Left renal pelvis (tissue), 4 donors: ENCODE results near the gene BCCIP. TPM values are rescaled to one million over a fixed set of nuclear protein-coding genes. Genes with fewer than 3 reads are reported as not detected.

Experiments
- DNase-seq, 4 donors: peaks; one replicate each; pipeline ENCODE4 v3.0.0-alpha.2; 2013; ENCODE audit warnings: low read depth in 4 of 4, low spot score in 3 of 4
- polyA plus RNA-seq, 4 donors: library from polyadenylated mRNA; unstranded; fragments of 120-200 nt; gene quantifications; one replicate each; pipeline ENCODE4 v1.2.1, GENCODE V29; 2013; ENCODE audit not compliant: insufficient read length in 4 of 4

BCCIP gene
- polyA plus RNA-seq, 4 donors = 67.5 to 113 (median 90.5) TPM

DNA sequence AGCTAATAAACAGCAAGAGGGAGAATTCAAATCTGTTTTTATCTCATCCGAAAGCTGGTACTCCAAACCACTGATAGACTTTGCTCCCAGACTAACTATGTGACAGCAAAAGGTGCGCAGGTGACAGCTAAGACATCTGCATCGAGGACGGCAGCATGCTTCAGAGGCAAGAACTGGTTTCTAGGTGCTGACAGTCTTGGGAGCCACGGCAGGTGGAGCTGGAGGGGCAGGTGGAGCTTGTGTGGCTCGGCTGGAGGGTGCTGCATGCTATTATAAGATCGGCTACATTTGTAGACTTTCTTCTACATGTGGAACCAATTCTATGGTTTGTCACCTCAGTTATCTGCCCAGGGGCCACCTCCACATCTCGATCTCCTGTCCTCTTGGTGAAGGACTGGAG is 25.9 kb upstream of the BCCIP start:
- no peak for DNase-seq

DNA sequence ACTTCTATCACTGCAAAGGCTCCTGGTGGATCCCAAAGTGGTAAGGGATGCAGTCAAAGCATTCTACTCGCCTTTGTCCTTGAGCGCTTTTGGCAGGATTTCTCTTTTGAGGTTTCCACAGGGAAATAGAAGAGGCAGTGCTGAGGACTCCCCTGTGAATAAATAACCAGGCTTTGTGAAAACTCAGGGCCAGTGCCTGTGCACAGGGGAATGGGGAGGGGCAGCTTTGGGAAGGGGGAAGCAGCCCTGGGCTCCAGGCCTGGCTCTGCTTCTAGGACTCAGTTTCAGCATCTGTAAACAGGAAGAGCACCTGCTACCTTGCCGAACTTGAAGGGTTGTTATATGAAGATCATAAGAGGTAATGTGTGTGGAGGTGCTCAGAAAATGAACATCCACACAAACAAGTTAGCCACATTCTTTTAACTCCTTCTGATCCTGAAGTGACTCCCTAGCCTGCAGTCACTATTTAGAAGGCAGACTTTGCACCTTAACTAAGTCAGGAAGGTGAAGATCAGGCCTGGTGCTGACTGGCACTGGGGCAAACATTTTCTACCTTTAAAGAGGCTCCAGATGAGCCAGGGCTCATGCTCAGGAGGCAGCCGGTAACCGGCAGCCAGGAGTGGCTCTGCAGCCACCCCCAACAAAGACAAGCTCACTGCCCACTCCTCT is 25.2 kb upstream of the BCCIP start:
- no peak for DNase-seq

DNA sequence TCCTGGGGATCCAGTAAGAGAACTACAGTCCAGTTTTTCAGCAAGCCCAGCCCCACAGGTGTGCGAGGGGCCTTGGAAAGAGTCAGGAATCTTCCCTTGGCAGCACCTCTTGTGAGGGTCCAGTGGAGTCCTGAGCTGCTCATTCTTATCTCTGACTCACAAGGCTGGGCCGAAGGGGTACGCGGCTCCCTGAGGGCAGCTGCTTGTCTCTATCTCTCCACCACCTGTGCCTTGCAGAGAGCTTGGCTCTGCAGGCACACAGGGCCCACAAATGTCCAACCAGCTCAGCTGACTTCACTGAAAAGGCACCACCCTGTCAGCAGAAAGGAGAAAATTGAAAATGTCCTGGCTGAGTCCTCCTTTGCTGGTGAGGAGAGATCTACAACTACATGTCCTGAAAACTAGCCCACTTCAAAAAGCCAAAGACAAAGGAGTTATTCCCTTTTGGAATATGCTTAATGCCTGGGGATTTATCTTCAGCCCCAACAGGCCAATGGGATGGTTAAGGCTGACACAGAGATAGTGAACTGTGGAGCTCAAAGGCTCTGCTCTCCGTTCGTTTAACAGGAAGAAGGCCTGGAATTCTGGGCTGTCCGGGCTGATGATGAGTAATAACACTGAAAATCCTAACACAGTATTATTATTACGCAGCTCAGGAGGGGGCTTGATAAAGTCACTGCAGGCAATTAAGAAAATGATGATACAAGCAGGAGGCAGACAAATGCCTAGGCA is 23.7 kb upstream of the BCCIP start:
- no peak for DNase-seq

DNA sequence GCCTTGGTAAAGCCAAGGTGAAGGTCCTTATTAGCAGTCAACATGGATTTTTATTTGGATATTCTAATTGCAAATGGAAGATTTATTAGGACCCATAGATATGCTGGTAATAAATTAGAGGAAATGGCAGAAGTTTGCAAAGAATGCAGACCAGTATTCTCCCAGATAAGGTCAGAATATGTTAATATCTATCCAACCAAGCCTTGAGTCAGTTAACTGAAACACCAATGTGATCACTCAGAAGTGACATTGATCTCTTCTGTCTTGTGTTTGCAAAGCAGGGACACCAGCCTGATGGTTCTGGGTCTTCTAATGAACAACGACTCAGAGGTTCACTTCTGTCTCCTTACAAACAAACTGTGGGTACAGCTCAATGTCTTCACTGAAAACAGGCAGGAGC is 21.8 kb upstream of the BCCIP start:
- no peak for DNase-seq

DNA sequence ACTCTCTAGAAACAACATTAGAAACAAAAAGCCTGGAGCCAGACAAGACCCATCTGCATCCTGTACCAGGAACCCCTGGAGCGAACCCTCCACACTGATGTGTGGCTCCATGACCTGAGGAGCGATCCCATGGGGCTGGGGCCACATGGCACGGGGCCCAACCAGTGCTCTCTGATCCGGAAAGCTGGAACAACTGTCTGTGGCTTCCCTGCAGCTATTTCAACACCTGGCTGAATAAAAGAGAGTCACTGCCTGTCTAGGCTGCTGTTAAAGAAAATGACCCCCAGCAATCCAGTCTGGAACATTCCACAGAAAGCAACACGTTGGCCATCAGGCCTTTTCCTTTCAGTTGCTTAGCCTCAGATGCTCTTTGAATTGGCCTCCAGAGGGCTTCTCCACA is 21.2 kb upstream of the BCCIP start:
- DNase-seq = no peak

DNA sequence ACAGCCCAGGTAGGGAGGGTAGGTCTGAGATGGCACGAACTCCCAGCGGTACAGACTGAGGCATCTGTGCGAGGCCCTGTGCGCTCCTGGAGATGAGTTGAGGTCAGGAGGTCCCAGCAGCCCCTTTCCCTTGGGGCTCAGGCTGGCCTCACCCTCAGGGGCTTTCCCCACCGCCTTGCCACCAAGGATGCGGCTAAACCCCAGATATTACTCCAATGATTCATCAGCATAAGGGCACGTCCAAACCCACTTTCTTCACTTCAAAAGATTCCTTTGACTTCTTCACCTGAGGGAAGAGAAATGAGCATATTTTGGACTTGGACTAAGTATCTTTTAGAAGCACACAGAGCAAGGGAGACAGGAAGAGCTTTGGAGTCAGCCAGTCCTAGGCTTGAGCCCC is 20.6 kb upstream of the BCCIP start:
- DNase-seq = no peak

DNA sequence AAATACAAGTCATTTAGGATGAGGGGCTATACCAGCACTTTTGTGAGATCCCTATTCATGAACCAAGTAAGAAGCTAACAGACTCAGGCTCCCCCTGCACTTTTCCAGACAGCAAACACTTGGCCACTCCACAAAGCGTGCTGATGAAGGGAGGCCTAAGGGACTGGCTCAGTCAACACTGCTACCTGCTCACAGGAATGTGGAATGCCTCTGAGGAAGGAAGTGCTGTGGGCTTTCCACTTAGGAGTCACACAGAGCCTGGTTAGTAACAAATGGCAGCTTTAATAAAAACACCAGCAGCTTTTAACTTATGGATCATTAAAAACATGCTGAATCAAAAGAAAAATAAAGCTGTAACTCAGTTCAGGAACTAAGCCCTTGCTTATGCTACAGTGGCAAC is 15.3 kb upstream of the BCCIP start:
- no peak for DNase-seq

DNA sequence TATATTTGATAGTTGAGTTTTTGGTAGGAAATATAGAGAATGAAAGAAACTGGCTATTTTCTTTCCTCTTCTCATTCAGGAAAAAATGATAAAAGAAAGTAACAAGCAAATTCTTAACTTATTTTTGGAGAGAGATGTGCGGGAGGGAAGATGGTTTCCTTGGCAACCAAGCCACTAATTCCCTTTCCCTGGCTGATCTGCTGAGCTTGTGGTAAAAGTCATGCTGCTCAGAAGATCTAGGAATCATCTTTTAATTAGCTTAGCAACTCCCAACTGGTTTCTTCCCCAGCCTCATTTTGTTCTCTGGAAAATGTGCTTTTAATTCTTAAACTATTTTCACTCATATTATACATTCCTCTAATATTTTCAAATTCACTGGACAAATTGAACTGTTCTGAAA is 12.1 kb upstream of the BCCIP start:
- DNase-seq = no peak

DNA sequence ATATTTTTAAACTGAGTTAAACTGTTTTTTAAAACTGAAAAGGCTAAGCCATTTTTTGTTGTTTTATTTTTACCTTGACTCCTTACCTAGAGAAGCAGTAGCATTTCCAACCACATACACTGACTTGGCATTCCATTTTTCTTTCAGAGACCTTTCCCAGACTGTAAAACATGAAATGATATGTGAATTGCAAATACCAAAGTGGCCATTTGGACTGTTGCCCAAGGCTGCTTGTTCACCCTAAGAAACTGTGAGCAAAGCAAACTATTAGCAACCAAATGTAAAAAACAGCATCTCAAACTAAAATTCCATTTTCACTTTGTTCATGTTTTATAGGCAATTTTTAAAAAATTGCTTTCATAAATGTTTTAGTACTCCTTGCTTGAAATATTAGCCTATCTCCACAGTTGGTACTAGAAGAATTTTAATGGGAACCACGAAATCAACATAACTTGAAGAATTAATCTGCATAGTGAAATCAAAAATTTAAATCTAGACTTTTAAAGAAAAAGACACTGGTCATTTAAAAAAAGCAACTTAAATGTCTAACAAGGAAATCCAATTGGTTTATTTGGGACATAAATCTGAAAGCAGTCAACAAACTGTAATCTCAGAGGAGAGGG is 11.1 kb upstream of the BCCIP start:
- DNase-seq = no peak

DNA sequence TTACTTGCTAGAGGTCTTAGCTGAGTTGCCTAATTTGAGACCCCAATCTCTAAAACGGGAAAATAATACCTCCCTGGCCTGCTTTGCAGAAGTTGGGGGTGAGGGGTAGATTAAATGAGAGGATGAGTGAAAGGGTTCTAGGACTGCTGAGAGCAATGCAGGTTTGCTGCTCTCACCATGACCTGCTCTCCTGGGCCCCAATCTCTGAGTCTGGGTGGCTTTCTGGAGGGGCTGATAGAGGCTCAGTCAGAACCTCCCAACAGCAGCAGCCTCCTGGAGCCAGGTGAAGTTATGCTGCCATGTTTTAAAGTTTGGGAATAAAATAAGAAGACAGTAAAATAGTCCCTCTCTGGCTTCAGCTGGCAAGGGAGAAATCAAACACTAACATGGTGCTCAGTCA is 7.6 kb upstream of the BCCIP start:
- no peak for DNase-seq

DNA sequence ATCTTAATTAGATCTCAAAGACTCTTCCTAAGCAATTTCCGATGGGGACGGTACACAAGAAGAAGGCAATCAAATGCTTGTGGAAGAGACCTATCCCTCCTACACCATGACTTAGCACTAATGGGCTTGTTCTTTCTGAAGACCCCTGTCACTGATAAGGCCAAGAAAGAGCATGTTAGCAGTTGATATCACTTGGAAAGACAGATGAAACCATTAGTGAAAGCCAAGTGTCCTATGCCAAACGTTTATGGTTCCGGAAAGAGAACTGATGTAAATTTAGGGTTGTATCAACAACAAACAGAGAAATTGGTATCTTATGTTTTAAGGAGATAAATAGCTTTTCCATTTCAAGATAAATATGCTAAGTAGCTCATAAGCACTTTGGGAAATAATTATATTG is 6.8 kb upstream of the BCCIP start:
- DNase-seq = no peak

DNA sequence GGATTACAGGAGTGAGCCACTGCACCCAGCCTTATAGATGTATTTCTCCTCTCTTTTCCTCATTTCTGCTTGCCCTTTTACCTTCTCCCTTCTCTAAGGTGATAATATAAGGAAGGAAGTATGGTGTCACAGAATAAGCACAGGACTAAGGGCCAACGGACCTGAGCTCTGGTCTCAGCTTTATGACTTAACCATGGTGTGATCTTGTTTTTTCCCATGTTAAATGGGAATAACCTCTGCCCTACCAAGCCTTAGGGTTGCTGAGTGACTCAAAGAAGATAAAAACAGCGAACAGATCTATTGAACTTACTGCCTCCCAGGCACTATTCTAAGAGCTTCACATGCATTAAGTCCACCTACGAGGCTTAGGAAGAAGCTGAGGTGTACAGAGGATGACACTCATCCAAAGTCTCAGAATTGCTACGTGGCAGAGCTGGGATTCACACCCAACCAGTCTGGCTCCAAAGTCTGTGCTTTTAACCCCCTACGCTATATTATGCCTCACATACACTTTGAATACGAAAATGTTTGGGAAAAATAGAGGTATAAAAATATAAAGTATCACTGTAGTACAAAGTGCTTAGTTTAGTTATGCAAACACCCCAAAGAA is 5.9 kb upstream of the BCCIP start:
- DNase-seq = no peak

DNA sequence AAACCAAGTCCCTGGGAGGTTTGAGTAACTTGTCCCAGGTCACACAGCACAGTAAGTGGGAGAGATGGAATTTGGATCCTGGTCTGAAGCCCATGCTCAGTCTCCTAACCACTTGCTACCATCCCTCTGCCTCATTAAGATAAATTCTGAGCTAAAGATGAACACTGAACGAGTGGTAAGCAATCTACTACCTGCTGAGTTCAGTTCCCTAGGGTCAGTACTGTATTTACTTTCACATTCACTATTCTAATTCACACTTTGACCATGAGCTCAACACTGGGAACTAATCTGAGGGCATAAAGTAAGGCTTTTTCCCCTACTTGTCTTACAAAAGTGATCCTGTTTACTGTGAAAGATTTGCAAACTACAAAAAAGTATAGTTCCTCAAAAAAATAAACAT is 2.6 kb upstream of the BCCIP start:
- DNase-seq = no peak

DNA sequence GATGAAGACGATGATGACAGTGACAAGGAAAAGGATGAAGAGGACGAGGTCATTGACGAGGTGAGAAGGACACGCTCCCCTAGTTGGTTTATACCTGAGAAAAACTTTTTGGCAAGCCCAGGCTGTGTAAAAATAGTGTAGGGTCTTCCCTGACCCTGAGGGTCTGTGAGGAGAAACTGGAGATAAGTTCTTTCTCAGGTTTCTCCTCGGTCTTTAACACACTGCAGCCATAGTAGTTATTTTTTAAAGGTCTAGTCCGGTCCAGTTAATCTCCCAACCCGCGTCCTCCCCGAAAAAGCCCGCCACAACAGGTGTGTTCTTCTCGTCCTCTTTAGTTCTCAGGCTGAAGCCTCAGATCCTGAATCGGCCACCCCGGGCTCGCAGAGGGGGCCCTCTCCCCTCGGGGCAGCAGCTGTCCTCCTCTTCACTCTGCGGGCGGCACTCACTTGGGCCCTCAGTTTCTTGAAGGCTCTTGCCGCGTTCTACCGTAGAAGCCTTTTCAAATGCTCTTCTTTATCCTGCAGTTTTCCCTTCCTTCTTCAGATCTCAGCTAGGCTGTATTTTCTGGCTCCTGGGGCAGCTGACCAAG is 411 bp downstream of the BCCIP start:
- DNase-seq = no peak

DNA sequence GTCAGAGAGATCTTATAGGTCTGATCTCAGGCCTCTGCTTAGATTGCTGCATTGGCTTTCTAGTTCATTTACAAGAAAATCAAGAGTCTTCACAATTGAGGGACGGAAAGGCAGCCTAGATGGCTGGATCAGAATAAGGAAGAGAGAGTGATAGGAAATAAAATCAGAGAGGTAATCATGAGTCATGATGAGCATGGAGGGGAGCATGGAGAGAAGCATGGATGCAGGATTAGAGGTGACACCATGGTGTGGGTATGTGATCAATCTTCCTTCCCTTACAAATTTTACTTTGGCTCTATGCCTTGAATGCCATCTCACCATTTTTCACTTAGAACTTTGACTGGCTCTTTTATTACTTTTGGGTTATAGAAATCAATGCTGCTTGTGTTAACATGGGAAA is 1.4 kb downstream of the BCCIP start:
- no peak for DNase-seq

DNA sequence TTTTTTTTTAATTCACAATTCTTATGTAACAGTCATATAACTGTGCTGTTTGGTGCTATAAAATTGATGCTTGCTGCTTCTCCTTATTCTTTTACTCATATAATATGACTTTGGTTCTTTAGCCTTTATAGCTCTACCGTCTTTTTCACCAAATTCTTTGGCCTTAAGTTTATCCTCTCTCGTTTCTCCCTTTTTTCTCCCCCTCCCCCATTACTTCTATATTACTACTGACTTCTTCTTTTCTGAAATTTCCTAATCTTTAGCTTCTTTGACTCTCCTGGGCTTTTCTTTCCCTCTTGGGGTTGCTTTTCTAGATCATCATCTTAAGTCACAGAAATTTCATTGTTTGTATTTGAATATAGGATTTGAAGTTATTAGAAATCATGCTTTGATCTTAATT is 3.8 kb downstream of the BCCIP start:
- DNase-seq = no peak

DNA sequence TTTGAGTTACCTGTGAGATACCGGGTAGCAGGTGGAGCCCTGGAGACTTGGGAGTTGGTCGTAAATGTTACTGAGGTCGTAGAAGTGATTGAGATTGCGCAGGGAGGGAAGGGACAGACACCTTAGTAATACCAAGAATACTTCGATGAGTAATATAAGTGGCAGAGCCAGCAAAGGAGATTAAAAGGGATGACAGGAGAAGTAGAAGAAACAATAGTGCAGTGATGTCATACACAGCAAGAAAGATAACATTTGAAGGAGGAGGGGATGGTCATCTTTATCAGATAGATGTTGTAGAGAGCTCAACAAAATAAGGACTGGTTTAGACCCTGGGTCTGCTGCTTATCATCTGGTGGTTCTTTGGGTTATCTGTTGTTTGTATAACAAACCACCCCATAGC is 5.0 kb downstream of the BCCIP start:
- no peak for DNase-seq

DNA sequence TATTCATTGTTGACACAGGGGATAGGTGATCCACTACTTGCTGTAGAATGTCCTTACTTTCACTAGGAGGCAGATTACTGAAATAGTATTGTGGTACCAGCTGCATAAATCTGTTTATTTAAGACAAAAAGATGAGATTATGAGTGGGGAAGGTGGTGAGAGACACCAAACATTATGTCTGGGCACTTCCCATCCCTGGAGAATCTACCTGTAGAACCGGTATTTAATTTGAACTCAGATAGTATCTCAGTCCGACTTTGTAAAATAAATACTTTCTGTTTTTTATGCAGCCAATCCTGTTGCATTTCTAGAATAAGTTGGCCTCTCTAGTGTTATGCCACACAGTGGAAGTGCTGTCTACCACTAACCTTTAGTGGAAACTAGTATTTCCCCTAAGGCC is 13.4 kb downstream of the BCCIP start:
- no peak for DNase-seq

DNA sequence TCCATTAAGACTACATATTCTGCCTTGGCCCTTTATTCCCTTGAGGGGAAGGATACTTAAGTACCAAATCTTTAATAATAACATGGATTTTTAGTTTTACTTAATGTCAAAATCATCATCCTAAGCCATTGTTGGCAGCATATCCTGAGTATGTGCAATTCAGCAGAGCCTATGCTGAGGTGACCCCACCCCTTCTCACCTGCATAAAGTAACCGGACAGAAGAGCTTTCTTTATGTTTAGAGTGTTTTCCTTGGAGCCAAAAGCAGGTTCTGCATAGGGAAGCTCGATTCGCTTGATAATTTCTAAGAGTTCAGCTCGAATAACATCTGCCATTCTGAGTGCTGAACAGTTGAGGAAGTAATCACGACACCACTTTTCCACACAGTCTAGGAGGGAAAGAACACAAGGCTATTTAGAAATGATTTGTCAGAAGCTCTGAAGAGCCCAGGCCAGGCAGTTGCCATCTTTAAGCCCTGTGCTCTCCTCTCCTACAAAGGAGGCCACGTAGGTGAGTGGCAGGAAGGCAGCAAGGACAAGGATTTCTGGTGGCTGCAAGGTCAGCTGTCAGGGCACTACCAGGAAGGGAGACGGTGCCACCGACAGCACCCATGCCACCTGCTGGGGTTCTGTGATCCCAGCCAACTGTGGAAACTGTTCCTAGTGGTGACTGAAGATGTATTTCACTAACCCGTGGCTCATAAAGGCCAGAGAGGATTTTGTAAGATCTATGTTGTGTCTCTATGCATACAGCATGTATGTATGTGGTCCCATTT is 15.6 kb downstream of the BCCIP start:
- DNase-seq = no peak

DNA sequence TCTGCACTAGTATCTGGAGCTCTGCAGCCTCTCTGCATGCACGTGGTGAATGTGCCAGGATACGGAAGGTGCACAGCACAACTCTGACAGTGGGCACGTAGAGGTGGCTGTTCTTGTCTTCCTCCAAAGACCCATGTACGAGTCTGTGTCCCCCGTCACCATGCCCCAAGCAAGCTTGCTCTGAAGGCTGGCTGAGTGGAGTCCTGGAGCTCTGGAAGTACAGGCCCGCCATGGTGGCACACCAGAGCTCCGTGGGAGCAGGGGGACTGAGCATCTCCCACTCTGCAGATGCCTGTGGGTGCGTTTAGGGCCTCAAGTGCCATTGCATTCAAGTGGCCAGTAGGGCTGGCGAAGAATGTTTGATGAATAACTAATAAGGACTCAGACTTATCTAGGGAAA is 17.1 kb downstream of the BCCIP start:
- DNase-seq = no peak

DNA sequence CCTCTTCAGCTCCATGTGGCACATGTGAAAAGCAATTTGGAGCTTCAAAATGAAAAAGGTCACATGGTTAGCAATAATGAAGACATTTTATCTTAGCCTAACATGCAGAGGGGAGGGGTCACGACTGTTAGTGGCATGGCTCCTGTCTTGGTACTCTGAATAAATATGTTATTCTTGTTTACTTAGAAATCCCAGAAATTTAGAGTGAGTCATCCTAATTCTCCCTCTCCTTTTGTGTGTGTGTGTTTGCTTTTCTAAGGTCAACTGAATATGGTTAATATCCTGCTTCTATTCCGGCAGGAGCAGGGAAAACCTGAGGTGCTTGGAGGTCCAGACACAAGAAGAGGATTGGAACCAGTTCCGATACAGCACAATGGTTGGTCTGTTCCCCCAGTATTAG is 17.6 kb downstream of the BCCIP start:
- DNase-seq = no peak
